GM19328 (cell line): ENCODE results near the gene FAR2.
"Not testable (repeated sequence)": the region's sequence is repeated elsewhere in the genome, so short reads cannot be mapped to it uniquely, and the experiment has no call there.

Experiments used
- ATAC-seq: cut with Tn5 transposase; IDR thresholded peaks from one replicate; pipeline ENCODE4 v1.9.1; 2021; ENCODE audit warnings: mild to moderate bottlenecking, moderate library complexity; ENCODE audit not compliant: unreplicated experiment

Gene FAR2

DNA sequence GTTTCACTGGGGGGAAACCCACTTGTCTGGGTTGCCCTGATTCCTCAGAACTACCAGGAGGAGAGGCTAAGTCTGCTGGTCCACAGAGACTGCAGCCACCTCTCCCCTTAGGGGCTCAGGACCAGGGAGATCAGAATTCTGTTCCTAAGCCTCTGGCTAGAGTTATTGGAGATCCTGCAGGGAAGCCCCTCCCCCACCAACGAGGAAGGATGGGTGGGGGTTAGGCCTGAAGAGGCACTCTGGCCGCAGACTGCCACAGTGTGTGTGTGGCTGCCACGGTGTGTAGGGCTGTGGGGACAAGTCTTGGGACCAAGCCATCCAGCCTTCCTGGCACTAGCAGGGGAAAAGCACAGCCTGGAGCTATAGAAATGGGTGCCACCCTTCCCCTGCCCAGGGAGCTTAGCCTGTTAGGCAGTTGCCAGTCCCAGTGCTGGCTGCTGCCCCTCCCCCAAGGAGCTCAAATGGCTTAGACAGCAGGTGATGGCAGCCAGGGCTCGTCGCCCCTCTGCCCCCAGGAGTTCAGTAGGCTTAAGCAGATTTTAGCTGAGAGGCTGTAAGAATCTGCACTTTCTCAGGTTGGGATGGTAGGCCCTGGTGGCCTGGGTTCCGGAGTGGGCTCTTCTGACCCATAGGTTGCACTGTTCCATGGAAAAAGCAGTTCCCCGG, 124.2 kb downstream of the FAR2 start:
- ATAC-seq = no peak

DNA sequence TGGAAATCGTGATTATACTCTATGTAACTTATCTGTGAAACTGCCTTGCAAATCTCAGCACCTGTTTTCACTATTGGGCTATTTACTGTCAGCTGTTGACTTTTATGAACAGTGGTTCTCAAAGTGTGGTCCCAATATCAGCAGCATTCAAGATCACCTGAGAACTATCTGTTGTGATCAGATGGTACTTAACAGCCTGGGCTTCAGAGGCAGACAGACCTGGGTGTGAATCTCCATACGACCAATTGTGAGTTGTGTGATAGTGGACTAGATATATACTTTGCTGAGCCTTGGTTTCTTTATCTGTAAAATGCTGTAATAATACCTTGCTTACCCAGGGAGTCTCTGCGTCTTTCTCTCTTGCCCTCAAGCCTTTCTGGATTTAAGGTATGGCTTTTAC, 126.8 kb downstream of the FAR2 start:
- ATAC-seq = no peak

DNA sequence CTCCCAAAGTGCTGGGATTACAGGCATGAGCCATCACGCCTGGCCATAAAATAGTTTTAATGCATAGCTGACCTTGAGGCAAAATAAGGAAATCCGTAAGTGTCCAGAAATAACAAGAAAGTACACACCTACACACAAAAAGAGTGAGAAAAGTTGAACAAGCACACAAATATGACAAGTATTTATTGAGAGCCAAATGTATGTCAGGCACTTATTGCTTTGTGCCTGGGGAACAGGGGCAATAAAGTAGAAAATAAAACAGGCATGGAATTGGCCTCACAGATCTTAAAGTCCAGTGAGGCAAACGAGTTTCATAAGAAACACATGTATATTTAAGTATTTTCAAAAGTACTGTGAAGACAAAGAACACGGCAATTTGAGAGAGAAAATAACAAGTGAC, 128.2 kb downstream of the FAR2 start:
- no peak for ATAC-seq

DNA sequence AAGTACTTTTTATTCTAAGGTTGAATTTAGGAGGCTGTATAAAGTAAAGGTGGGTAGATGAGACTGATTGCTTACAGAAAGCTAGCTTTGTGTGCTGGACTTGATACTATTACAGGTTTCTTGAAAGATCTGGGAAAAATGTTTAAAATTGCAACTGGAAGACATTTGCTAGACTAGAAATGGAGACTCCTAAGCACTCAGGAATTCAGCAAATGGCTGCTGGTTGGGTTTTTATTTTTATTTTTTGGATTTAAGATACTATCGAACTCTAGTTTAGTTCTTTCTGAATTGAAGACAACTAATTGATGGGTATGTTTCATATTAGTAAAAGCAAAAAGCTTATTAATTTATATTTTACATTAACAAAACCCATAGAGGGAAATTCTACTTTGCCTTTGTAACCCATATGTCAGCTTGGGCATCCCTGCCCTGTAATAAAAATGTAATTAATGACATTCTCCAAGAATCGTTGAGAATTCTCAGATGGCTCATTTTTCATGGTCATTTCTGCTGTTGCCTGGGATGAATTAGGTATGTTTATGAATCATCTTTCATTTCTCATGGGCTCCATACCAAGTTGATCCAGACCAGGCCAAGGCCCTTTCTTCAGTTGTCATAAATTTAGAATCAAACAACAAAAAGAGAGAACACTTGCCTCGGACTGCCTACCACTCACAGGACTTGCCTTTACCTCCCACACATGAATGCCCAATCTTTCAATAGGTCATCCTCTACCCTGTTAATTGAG, 129.8 kb downstream of the FAR2 start:
- ATAC-seq = no peak

DNA sequence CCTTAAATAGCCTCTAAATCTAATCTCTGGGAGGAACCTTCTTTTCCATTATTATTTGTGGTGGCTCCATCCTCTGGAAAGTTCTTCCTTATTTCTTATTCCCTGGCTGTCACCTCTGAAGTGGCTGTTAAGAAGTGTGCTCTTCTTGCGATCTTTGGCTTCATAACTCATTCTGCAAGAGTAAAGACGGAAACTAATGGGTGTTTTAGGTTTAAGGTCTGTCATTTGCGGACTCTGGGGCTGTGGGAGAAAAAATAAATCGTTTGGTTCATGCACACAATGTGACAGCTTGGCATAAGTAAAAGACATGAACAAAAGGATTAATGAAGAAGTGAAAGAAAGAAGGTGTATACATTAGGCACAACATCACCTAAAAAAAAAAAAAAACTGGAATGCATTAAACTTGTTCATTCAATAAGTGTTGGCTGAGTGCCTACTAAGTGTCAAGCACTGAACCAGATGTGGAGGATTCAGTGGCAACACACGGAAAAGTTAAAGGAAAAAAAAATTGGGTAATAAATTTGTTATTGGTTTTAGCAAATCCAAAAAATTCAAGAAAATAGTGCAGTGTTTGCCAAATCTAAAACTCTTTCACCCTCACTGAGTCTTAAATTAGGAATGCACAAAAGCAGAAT, 132.4 kb downstream of the FAR2 start:
- ATAC-seq = no peak

DNA sequence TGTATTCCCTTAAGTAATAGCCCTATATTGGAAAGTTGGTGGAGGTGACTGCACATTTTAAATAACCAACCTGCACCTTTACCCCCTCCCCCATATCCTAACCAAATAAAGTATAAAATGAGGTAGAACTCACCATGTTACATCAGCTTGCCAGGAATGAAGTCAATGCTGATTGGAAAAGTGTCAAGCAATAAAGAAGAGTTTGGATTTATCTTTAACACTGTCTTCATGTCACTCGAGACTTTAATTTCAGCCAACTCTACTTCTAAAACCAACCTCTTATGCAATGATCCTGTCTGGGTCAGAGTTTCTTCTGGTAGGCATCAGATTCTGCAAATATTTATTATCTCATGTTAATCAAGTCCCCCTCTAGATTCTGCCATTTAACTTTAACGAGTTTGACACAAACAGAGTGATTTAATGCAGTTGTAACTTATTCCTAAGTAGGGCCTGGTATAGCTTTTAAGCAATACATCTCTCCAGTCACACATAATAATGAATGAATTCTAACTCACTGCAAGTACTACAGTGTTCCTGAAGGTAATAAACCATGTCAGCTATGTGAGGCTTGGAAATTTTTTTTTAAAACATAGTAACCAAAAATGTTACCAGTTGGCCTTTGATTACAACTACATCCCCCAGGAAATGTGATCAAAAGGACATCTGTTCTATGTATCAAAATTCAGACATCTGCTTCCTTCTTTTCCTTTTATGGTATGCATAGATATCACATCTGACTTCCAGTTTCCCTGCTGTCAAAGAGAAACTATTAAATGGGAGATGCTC, 133.1 kb downstream of the FAR2 start:
- ATAC-seq = no peak

DNA sequence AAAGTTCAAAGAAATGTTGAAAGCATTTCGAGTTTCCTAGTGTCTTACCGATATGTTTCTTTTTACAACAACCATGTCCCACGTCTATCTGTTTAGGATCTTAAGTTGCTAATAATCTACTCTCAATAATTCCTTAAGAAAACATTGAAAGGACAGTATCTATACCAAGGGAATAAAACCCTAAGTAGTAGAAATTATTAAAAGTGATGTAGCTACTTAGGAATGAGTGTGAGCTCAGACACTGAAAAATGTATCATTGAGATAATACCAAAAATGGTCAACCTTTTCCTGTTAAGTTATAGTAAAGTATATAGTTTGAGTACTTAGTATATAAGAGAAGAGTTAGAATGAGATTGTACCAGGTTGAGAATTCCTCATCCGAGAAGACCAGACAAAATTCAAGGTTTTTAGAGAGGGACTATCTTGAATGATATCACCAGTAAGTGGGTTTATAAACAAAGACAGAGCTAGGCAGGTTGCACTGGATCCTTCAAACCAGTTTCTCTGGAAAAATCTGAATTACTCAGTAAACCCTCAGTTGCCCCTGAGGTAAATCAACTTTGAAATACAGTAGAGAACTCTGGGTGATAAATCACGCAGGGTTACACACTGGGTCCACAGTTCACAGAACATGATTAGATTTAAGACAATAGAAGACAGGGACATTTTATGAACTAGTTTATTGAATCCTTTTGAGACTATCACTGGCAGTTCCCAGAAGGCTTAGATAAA, 135.1 kb downstream of the FAR2 start:
- ATAC-seq = no peak

DNA sequence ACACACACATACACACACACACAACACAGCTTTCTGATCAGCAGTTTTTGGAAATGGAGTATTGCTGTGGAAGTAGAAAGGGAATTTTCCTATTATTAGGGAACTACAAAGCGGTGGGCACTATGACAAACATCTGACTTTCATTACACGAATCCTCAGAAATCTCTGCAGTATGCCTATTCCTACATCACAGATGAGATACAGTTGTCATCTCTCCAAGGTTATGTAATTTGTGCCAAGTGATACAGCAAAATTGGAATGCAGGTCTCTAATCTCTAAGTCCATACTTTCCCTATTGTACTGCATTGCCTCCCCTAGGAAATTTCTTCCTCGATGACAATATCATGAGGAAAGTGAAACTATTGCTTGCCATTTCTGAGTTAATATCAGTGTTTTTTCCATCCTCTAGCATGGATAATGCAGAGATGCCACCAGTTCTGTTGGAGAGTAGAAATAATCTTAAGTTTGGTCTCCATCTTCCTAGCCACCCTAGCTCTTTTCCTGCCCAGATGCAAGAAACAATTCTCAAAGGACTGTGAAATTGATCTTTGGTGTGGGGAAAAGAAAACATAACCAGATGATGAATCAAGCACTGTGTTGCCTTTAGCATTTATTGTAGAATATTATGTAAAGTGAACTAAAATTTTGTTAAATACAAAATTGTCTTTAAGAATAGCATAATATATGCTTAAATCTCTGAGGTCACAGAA, 137.2 kb downstream of the FAR2 start:
- no peak for ATAC-seq

DNA sequence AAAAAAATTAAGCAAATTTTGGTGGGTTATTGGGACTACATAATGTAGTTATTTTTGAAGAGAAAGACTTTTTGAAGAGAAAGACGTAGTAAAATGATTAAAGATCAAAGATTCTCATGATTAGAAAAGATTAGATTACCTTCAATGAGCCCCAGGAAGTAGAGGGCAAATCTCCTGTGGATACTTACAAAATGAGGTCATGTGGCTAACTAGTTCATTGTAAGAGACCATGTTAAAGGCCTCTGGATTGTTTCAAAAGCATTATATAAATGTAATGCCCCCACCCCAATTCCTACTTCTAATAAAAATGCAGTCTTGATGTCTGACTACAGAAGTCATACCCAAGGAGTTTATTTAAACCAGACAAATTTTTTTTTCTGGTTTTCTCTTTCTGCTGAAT, 138.5 kb downstream of the FAR2 start:
- no peak for ATAC-seq

DNA sequence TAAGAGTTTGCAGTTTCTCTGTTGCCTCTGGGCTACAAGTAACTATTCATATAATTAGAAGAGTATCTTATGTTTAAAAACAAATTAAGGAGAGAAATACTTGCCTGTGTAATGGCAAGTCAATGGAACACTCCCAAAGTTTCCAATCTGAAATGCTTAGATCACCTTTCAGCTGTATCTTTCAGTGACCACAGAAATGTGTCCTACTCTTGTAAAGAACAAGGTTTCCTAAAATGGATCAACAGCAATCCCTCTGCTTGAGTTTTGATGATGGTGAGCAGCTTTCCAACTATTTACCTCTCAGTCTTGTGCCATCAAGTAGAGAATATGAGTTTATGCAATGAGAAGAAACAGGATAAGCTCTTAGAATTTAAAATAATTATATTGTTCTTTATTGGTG, 139.0 kb downstream of the FAR2 start:
- no peak for ATAC-seq

DNA sequence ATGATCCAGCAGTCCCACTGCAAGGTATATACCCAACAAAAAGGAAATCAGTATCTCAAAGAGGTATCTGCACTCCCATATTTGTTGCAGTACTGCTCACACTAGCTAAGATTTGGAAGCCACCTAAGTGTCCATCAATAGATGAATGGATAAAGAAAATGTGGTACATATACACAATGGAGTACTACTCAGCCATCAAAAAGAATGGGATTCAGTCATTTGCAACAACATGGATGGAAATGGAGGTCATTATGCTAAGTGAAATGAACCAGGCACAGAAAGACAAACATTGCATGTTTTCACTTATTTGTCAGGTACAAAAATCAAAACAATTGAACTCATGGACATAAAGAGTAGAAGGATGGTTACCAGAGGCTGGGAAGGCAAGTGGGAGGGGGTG, 141.4 kb downstream of the FAR2 start:
- not testable (repeated sequence) for ATAC-seq

DNA sequence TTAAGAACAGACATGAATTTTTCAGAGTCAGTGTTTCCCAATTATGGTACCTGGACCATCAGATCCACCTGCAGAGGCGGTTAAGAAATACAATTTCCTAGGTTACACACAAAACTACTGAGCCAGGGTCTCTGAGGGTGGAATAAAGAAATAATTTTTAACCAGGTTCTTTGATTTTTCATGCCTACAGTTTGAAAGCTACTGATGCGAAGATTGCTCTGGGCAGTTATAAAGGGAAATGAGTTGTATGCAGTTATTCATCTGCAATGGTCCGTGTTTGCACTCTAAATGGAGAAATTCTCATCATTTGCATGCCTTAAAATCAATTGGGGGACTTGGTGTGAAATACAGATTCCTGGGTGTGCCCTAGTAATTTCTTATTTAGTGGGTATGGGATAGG, 142.1 kb downstream of the FAR2 start:
- ATAC-seq = no peak

DNA sequence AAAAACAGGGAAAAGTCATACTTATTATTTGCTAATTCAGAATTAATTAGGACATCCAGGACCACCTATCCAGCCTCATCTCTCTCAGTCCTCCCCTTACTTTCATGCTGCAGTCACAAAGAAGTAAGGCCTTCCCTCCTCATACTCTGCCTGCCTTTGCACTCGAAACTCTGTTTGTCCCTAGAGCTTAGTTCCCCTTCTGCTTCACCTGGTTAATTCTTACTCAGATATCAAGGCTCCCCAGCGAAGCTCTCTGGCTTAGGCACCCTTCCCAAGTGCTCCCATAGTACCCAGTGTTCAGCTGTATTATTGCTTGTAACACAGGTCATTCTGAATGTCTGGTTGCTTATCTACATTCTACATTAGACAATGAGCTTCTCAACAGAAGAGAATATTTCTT, 150.6 kb downstream of the FAR2 start:
- no peak for ATAC-seq

DNA sequence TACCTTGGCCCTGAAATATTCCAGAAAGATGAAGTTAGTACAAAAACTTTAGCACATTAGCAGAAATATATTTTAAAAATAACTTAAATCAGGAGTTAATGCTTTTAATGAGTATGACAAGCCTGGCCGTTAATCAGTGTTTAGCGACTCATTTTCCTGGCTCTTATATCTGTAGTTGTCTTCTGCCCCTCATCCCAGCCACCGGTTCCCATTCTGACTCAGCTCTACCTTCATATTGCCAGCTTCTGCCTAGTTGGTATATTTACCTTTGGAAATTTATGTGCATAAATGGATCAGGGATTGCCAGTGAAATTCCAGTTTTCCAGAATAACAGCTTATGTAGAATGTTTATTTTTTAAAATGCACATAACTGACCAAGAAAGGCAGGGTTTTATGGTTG, 152.0 kb downstream of the FAR2 start:
- no peak for ATAC-seq

DNA sequence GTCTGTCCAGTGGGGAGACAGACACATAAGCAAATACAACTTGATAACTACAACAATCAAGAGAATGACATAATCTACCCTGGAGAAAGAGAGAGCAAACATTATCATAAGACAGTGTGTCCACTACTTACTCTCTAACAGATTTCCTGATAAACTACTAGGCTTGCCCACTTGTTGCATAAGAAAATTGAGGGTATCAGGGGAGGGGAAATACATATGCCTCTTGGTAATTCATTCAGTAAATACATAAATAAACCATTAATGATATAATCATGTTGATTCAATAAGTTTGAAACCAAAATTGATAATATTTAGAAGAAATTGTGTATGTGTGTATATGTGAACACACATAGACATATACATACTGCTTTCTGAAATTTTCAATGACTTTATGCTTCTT, 155.3 kb downstream of the FAR2 start:
- no peak for ATAC-seq

DNA sequence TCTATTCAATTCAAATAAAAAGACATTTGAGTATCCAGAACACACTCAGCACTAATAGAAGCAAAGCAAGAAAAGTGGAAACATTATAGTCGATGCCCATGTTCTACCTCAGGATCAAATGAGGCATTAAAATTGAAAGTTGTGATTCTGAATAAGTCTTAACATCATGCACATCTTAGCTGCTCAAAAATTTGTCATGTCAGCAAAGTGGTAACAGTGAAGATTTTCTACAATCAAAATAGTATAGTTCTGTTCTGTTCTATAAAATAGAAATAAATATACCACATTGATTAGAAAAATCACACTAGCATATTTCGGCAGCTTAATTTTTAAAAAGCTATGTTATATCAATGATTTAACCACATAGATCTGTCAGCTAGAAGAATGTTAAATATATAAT, 157.2 kb downstream of the FAR2 start:
- no peak for ATAC-seq

DNA sequence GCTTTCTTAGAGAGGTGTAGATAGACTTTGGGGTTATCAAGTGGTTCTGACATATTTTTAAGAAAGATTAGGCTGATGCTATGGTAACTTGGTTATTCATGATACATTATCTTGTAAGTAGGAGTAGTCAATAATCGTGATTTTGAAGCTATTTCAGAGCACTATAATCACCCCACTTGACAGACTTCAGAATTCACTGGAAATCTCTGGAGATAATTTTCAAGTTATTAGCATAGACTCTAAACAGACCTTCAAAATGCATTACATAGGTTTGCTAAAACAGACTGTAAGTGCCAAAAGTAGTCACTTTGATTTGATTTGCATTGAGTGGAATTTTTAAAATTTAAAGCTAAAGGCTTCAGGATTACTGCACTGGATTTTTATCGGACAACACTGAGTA, 157.6 kb downstream of the FAR2 start:
- ATAC-seq = no peak

DNA sequence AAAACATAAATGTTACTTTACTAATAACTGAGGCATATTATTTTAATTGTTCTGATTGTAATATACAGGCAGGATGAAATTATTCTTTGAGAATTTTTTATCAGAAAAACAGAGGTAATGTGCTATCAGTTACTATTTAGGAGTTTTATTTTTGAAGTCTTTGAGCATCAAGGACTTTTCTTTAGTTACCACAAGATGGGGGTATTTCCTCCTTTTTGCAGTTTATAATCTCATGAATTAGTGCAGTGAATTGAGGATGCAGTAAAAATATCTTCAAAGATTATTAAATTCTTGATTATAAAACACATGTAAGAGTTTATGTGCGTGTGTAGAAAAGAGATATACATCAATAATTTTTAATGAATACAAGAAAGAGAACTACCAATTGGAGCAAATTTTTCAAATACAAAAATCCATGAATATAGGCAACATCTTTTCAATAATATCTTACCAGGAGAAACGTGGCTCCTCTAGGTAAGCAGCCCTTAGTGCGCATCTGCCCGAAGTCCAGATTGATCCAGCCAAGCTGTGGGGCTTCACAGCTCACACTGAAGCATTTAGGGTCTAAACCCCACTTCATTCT, 160.3 kb downstream of the FAR2 start:
- no peak for ATAC-seq

DNA sequence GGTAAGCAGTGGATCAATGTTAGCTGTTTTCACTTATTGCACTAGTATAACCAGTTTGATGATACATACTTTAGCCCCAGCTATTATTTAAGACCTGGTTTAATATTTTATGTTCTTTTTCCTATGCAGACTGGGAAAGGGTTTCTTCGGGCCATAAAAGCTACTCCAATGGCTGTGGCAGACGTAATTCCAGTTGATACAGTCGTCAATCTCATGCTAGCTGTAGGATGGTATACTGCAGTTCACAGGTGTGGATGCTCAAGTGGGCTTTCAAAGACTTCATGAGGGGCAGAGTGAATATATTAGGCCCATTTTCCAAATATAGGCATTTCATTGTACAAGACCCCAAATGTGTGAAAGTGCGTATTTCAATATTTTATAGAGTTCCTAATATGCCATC, 161.8 kb downstream of the FAR2 start:
- no peak for ATAC-seq

DNA sequence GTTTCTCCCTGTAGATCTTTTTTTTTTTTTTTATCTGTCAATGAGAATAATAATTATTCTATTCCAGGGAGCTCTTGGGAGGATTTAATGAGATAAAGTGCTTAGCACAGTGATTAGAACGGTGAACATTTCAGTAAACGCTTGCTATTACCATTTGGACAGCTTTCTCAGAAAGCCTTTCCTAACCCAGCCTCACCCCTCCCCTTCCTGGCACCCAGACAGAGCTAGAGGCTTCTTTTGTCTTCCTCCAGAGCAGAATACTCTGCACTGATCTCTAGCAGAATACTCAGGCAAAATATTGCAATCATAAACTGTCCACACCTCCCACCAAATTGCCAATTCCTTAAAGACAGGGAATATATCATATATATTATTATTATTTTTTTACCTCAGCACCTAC, 165.3 kb downstream of the FAR2 start:
- ATAC-seq = no peak
